HUES6 (cell line): ENCODE results near the gene PGA4.

Experiments
- H3K27ac ChIP-seq: 2 replicates; pipeline ENCODE4 v1.7.0; 2013; ENCODE audit warnings: low read depth, mild to moderate bottlenecking, low read length, inconsistent platforms
- H3K27me3 ChIP-seq: 2 replicates; pipeline ENCODE4 v1.6.1; 2013; ENCODE audit warnings: low read length; ENCODE audit not compliant: control insufficient read depth, insufficient read depth
- H3K36me3 ChIP-seq: 2 replicates; pipeline ENCODE4 v1.6.1; 2013; ENCODE audit warnings: low read length; ENCODE audit not compliant: control insufficient read depth, insufficient read depth
- H3K4me1 ChIP-seq: 2 replicates; pipeline ENCODE4 v1.6.1; 2013; ENCODE audit warnings: low read length; ENCODE audit not compliant: control insufficient read depth, insufficient read depth
- H3K4me3 ChIP-seq: 2 replicates; pipeline ENCODE4 v1.5.1; 2013; ENCODE audit warnings: low read depth, low read length
- H3K9ac ChIP-seq: one replicate; pipeline ENCODE4 v1.6.1; 2013; ENCODE audit warnings: mild to moderate bottlenecking, low read length
- H3K9me3 ChIP-seq: 2 replicates; pipeline ENCODE4 v1.6.1; 2013; ENCODE audit warnings: low read depth, low read length; ENCODE audit not compliant: control insufficient read depth, insufficient read depth

The PGA4 gene

GRCh38 chr11:61280883-61281580, 58.9 kb downstream of the PGA4 start:
- Histone ChIP-seq H3K4me1 (peaks cover 29% of the 10 kb centered on the region), H3K9me3 (no peaks in the 10 kb centered on the region), H3K27me3 (no peaks in the 10 kb centered on the region; the same call in 1 of the 2 replicates), H3K4me3 (no peak overlapping the region), H3K36me3 (peaks cover 20% of the 10 kb centered on the region), H3K9ac (no peak overlapping the region), H3K27ac (no peak overlapping the region)
